ENCODE results near the gene RDH12.

The RDH12 gene

GRCh38 chr14:67762051-67762450 lies 60.4 kb downstream of the RDH12 start:
- no peak overlapping the region for H3K23ac ChIP-seq (ENCODE audit: low read length in 2 of 2)
- H3K14ac ChIP-seq (ENCODE audit: low read length in 2 of 2) = no peak overlapping the region
- no peak overlapping the region for H3K18ac ChIP-seq (ENCODE audit: low read depth in 1 of 2, low read length in 2 of 2)
- H3K4me1 ChIP-seq (ENCODE audit: control insufficient read depth, insufficient read depth, low read depth, low read length) = no peaks in the 10 kb centered on the region
- H3K27me3 ChIP-seq (ENCODE audit: control insufficient read depth in 1 of 2, insufficient read depth in 1 of 2, low read length in 2 of 2) = no peaks in the 10 kb centered on the region
- no peak overlapping the region for H2BK12ac ChIP-seq (ENCODE audit: low read length in 2 of 2)
- peaks cover 31 to 86% of the 10 kb centered on the region in 2 experiments for H3K36me3 ChIP-seq (ENCODE audit: control insufficient read depth in 1 of 2, insufficient read depth in 2 of 2, low read depth in 1 of 2, low read length in 2 of 2)
- WGBS = 88% methylated on average over 5 of the region's 5 CpGs
- no peak overlapping the region for H3K4ac ChIP-seq (ENCODE audit: low read depth in 1 of 2, low read length in 2 of 2)
- no peak overlapping the region for H3K27ac ChIP-seq (ENCODE audit: low read length, poor library complexity, severe bottlenecking)
- H3K9ac ChIP-seq (ENCODE audit: low read length) = no peak overlapping the region
- no peak overlapping the region for H3K4me2 ChIP-seq (ENCODE audit: low read length, poor library complexity, severe bottlenecking)
- no peak overlapping the region for H2AFZ ChIP-seq (ENCODE audit: low read depth, low read length)
- H2BK15ac ChIP-seq (ENCODE audit: low read depth, poor library complexity, severe bottlenecking) = no peak overlapping the region
- no peak overlapping the region for H2BK120ac ChIP-seq (ENCODE audit: low read depth, low read length)
- H2BK5ac ChIP-seq (ENCODE audit: low read depth, low read length, poor library complexity, severe bottlenecking) = no peak overlapping the region
- no peak overlapping the region for H3K4me3 ChIP-seq (ENCODE audit: insufficient read depth in 1 of 2, low read depth in 1 of 2, low read length in 2 of 2)
- no peak overlapping the region for H2AK5ac ChIP-seq (ENCODE audit: low read length, severe bottlenecking)
- no peak overlapping the region for H4K8ac ChIP-seq (ENCODE audit: low read length)
- no peaks in the 10 kb centered on the region for H3K79me1 ChIP-seq (replicated peaks; ENCODE audit: low read length, poor library complexity, severe bottlenecking)
- H3K9me3 ChIP-seq (ENCODE audit: control insufficient read depth, low read length) = no peaks in the 10 kb centered on the region
- no peak for DNase-seq
- no peak overlapping the region for H4K91ac ChIP-seq (ENCODE audit: low read length)

GRCh38 chr14:67763158-67763822 lies 61.6 kb downstream of the RDH12 start:
- Histone ChIP-seq H3K4me2 (ENCODE audit: low read length, poor library complexity, severe bottlenecking) (no peak overlapping the region), H3K14ac (ENCODE audit: low read length in 2 of 2) (no peak overlapping the region), H3K4me1 (ENCODE audit: control insufficient read depth, insufficient read depth, low read depth, low read length) (no peaks in the 10 kb centered on the region), H2BK120ac (ENCODE audit: low read depth, low read length) (no peak overlapping the region), H3K36me3 (ENCODE audit: control insufficient read depth in 1 of 2, insufficient read depth in 2 of 2, low read depth in 1 of 2, low read length in 2 of 2) (peaks cover 32 to 91% of the 10 kb centered on the region in 2 experiments), H3K18ac (ENCODE audit: low read depth in 1 of 2, low read length in 2 of 2) (no peak overlapping the region), H3K27ac (ENCODE audit: low read length, poor library complexity, severe bottlenecking) (no peak overlapping the region), H4K91ac (ENCODE audit: low read length) (no peak overlapping the region), H3K4me3 (ENCODE audit: insufficient read depth in 1 of 2, low read depth in 1 of 2, low read length in 2 of 2) (no peak overlapping the region), H3K79me1 (replicated peaks; ENCODE audit: low read length, poor library complexity, severe bottlenecking) (no peaks in the 10 kb centered on the region), H2BK15ac (ENCODE audit: low read depth, poor library complexity, severe bottlenecking) (no peak overlapping the region), H3K4ac (ENCODE audit: low read depth in 1 of 2, low read length in 2 of 2) (no peak overlapping the region), H2AFZ (ENCODE audit: low read depth, low read length) (no peak overlapping the region), H3K9me3 (ENCODE audit: control insufficient read depth, low read length) (no peaks in the 10 kb centered on the region), H3K27me3 (ENCODE audit: control insufficient read depth in 1 of 2, insufficient read depth in 1 of 2, low read length in 2 of 2) (no peaks in the 10 kb centered on the region), H2BK12ac (ENCODE audit: low read length in 2 of 2) (no peak overlapping the region), H3K9ac (ENCODE audit: low read length) (no peak overlapping the region), H2BK5ac (ENCODE audit: low read depth, low read length, poor library complexity, severe bottlenecking) (no peak overlapping the region), H3K23ac (ENCODE audit: low read length in 2 of 2) (no peak overlapping the region), H4K8ac (ENCODE audit: low read length) (no peak overlapping the region), H2AK5ac (ENCODE audit: low read length, severe bottlenecking) (no peak overlapping the region)
- WGBS = 97% methylated on average over 4 of the region's 4 CpGs
- no peak for DNase-seq

GRCh38 chr14:67764496-67764895 lies 62.8 kb downstream of the RDH12 start:
- Histone ChIP-seq H4K8ac (ENCODE audit: low read length) (no peak overlapping the region), H3K79me1 (replicated peaks; ENCODE audit: low read length, poor library complexity, severe bottlenecking) (no peaks in the 10 kb centered on the region)
- WGBS = 100% methylated on average over 2 of the region's 4 CpGs

GRCh38 chr14:67765192-67765834 lies 63.6 kb downstream of the RDH12 start:
- no peak overlapping the region for H3K4ac ChIP-seq (ENCODE audit: low read depth in 1 of 2, low read length in 2 of 2)
- no peak overlapping the region for H3K4me3 ChIP-seq (ENCODE audit: insufficient read depth in 1 of 2, low read depth in 1 of 2, low read length in 2 of 2)
- no peak overlapping the region for H2AK5ac ChIP-seq (ENCODE audit: low read length, severe bottlenecking)
- 95% methylated on average over 4 of the region's 5 CpGs for WGBS
- no peak overlapping the region for H3K14ac ChIP-seq (ENCODE audit: low read length in 2 of 2)
- H4K8ac ChIP-seq (ENCODE audit: low read length) = no peak overlapping the region
- H3K36me3 ChIP-seq (ENCODE audit: control insufficient read depth in 1 of 2, insufficient read depth in 2 of 2, low read depth in 1 of 2, low read length in 2 of 2) = peaks cover 43 to 97% of the 10 kb centered on the region in 2 experiments
- H3K9me3 ChIP-seq (ENCODE audit: control insufficient read depth, low read length) = no peaks in the 10 kb centered on the region
- H3K27me3 ChIP-seq (ENCODE audit: control insufficient read depth in 1 of 2, insufficient read depth in 1 of 2, low read length in 2 of 2) = no peaks in the 10 kb centered on the region
- no peak overlapping the region for H4K91ac ChIP-seq (ENCODE audit: low read length)
- no peak overlapping the region for H3K23ac ChIP-seq (ENCODE audit: low read length in 2 of 2)
- no peak overlapping the region for H2AFZ ChIP-seq (ENCODE audit: low read depth, low read length)
- no peak overlapping the region for H3K27ac ChIP-seq (ENCODE audit: low read length, poor library complexity, severe bottlenecking)
- H2BK120ac ChIP-seq (ENCODE audit: low read depth, low read length) = no peak overlapping the region
- no peaks in the 10 kb centered on the region for H3K4me1 ChIP-seq (ENCODE audit: control insufficient read depth, insufficient read depth, low read depth, low read length)
- no peak overlapping the region for H2BK12ac ChIP-seq (ENCODE audit: low read length in 2 of 2)
- H2BK5ac ChIP-seq (ENCODE audit: low read depth, low read length, poor library complexity, severe bottlenecking) = no peak overlapping the region
- DNase-seq = no peak
- no peak overlapping the region for H3K4me2 ChIP-seq (ENCODE audit: low read length, poor library complexity, severe bottlenecking)
- H3K18ac ChIP-seq (ENCODE audit: low read depth in 1 of 2, low read length in 2 of 2) = no peak overlapping the region
- no peak overlapping the region for H3K9ac ChIP-seq (ENCODE audit: low read length)
- H3K79me1 ChIP-seq (replicated peaks; ENCODE audit: low read length, poor library complexity, severe bottlenecking) = no peaks in the 10 kb centered on the region
- no peak overlapping the region for H2BK15ac ChIP-seq (ENCODE audit: low read depth, poor library complexity, severe bottlenecking)

More at GRCh38 chr14:67764496-67764895, 62.8 kb downstream of the RDH12 start:
- no peak overlapping the region for H3K14ac ChIP-seq (ENCODE audit: low read length in 2 of 2)
- no peak overlapping the region for H3K4ac ChIP-seq (ENCODE audit: low read depth in 1 of 2, low read length in 2 of 2)
- H4K91ac ChIP-seq (ENCODE audit: low read length) = no peak overlapping the region
- no peak overlapping the region for H3K4me3 ChIP-seq (ENCODE audit: insufficient read depth in 1 of 2, low read depth in 1 of 2, low read length in 2 of 2)
- no peak overlapping the region for H2AFZ ChIP-seq (ENCODE audit: low read depth, low read length)
- no peak overlapping the region for H2BK5ac ChIP-seq (ENCODE audit: low read depth, low read length, poor library complexity, severe bottlenecking)
- no peaks in the 10 kb centered on the region for H3K9me3 ChIP-seq (ENCODE audit: control insufficient read depth, low read length)
- no peak overlapping the region for H3K18ac ChIP-seq (ENCODE audit: low read depth in 1 of 2, low read length in 2 of 2)
- H3K27me3 ChIP-seq (ENCODE audit: control insufficient read depth in 1 of 2, insufficient read depth in 1 of 2, low read length in 2 of 2) = no peaks in the 10 kb centered on the region
- DNase-seq = no peak
- no peak overlapping the region for H3K27ac ChIP-seq (ENCODE audit: low read length, poor library complexity, severe bottlenecking)
- no peak overlapping the region for H2AK5ac ChIP-seq (ENCODE audit: low read length, severe bottlenecking)
- H3K4me2 ChIP-seq (ENCODE audit: low read length, poor library complexity, severe bottlenecking) = no peak overlapping the region
- no peak overlapping the region for H2BK120ac ChIP-seq (ENCODE audit: low read depth, low read length)
- H3K23ac ChIP-seq (ENCODE audit: low read length in 2 of 2) = no peak overlapping the region
- H3K9ac ChIP-seq (ENCODE audit: low read length) = no peak overlapping the region
- H3K4me1 ChIP-seq (ENCODE audit: control insufficient read depth, insufficient read depth, low read depth, low read length) = no peaks in the 10 kb centered on the region
- H3K36me3 ChIP-seq (ENCODE audit: control insufficient read depth in 1 of 2, insufficient read depth in 2 of 2, low read depth in 1 of 2, low read length in 2 of 2) = peaks cover 40 to 100% of the 10 kb centered on the region in 2 experiments
- H2BK12ac ChIP-seq (ENCODE audit: low read length in 2 of 2) = no peak overlapping the region
- no peak overlapping the region for H2BK15ac ChIP-seq (ENCODE audit: low read depth, poor library complexity, severe bottlenecking)
